H54 (cell line): ENCODE measurements around the gene CAD.
"Not testable (repeated sequence)": the region's sequence is repeated elsewhere in the genome, so short reads cannot be mapped to it uniquely, and the experiment has no call there.

Experiments used
- DNase-seq: peaks from one replicate; pipeline ENCODE4 v3.0.0; 2011; ENCODE audit warnings: low spot score, mixed read lengths; ENCODE audit not compliant: insufficient read length
- FAIRE-seq: peaks from 3 replicates; lab custom pipeline; 2011; peaks lifted over from hg19 to GRCh38; lab: Jason Lieb, UNC
- POLR2A ChIP-seq: IDR thresholded peaks from 2 replicates; pipeline ENCODE4 v1.6.1; 2011; ENCODE audit warnings: low read depth, mild to moderate bottlenecking, low read length

The CAD gene

GRCh38 chr2:27217173-27218121, at the start of gene CAD:
Gene CAD (plus strand): TSS chr2:27217369. CDS start chr2:27217552, 183 bp downstream.
- no peak for FAIRE-seq
- DNase-seq = peak; percentile 88
- TF ChIP-seq POLR2A = peak; percentile 87

DNA sequence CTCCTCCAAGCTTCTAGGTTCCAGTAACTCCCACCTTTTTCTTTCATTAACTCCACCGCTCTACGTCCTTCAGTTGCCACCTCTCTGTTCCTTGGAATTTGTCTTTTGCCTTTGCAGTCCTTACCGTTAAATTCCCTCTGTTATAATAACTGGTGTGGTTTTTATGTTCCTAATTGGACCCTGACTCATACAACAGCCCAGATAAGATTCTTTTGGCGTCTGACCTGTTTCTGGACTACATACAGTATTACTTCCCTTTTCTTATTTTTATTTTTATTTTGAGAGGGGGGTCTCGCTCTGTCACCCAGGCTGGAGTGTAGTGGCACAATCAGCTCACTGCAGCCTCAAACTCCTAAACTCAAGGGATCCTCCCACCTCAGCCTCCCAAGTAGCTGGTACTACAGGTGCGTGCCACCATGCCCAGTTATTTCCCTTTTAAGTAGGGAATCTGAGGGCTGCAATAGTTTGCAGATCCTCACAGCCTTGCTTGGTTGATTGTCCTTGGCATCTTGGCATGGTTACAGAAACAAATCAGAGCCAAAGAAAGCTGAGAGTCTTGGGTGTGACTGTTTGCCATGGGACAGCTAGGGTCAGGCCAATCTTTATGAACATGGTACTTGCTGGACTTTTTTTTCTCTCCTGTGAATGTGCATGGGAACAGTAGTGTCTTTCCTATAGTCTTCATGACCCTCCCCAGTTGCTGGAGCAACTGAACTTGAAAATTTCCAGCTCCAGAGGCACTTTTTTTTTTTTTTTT, 46.4 kb upstream of the CAD start:
- DNase-seq (no peak), FAIRE-seq (no peak)
- TF ChIP-seq POLR2A = no peak

- FAIRE-seq = no peak
- TF ChIP-seq POLR2A = no peak
- DNase-seq = no peak
Measured at GRCh38 chr2:27171351-27171848, 45.8 kb upstream of the CAD start.

DNA sequence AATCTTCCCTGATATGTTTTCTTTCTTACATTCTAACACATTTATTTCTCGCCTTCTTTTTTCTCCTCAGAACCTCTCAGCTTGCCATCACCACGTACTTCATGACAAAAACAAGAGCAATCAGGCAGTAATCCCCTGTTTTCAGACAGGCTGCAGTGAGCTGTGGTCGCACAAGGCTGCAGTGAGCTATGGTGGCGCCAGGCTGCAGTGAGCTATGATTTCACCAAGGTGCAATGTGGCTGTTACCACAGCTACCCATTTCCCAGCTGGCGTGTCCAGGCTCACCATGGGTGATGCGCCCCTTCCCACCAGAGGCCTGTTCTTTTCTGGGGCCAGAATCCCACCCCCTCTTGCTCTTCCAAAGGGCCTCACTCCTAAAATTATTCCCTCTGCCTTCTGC, 42.5 kb upstream of the CAD start:
- no peak for FAIRE-seq
- DNase-seq = no peak
- no peak for TF ChIP-seq POLR2A

DNA sequence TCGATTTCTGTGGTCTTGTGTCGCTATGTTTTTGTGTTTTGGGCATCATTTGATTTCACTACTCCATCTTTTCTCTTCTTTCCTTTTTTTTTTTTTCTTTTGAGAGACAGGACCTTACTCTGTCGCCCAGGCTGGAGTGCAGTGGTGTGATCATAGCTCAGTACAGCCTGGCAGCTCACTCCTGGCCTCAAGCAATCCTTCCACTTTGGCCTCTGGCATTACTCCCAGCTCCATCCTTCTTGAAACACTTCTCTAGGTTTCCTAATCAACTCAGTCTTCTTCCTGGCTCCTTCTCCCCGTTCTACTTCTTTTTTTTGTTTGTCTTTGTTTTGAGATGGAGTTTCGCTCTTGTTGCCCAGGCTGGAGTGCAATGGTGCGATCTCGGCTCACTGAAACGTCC, 41.8 kb upstream of the CAD start:
- no peak for TF ChIP-seq POLR2A
- DNase-seq (no peak), FAIRE-seq (no peak)

GRCh38 chr2:27175781-27176180, 41.4 kb upstream of the CAD start:
- DNase-seq, FAIRE-seq: not testable (repeated sequence)

DNA sequence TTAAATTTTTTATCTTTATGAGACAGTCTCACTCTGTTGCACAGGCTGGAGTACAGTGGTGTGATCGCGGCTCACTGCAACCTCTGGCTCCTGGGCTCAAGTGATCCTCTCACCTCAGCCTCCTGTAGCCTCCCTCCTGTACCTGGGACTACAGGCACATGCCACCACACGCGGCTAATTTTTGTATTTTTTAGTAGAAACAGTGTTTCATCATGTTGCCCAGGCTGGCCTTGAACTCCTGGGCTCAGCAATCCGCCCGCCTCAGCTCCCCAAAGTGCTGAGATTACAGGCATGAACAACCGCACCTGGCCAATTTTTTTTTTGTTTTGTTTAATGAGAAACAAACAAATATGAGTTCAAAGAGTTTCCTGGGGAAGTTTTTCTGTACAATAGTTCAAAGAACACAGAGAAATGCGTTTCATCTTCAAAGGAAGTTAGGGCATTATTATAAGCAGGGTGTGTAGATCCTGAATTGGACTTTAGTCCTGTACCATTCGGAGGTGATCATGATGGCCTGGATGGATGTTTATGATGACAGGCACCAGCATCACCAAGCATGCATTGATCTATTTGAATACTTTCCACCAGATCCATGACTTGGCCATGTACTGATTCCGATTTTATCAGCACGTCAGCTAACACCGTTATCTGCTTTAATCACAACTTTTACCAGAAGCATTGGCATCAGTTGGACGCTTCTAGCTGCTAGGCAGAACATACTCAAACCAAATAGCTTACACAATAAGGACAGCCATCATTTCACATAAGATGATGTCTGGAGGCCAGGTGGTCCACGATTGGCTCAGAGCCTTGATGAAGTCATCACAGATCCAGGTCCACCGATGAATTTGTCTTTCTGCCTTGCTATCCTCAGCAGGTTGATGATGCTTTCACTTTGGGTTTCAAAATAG, 39.5 kb upstream of the CAD start:
- DNase-seq = no peak
- TF ChIP-seq POLR2A = no peak
- FAIRE-seq = no peak

DNA sequence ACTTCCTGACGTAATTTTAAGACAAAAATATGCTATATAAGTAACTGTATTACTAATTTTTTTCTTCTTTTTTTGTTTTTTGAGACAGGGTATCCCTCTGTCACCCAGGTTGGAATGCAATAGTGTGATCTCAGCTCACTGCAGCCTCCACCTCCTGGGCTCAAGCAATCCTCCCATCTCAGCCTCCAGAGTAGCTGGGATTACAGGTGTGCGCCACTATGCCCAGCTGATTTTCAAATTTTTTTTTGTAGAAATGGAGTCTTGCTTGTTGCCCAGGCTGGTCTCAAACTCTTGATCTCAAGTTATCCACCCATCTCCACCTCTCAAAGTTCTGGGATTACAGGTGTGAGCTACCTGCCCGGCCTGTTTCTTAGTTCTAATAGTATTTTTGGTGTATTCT, 38.7 kb upstream of the CAD start:
- no peak for FAIRE-seq
- no peak for DNase-seq
- no peak for TF ChIP-seq POLR2A

DNA sequence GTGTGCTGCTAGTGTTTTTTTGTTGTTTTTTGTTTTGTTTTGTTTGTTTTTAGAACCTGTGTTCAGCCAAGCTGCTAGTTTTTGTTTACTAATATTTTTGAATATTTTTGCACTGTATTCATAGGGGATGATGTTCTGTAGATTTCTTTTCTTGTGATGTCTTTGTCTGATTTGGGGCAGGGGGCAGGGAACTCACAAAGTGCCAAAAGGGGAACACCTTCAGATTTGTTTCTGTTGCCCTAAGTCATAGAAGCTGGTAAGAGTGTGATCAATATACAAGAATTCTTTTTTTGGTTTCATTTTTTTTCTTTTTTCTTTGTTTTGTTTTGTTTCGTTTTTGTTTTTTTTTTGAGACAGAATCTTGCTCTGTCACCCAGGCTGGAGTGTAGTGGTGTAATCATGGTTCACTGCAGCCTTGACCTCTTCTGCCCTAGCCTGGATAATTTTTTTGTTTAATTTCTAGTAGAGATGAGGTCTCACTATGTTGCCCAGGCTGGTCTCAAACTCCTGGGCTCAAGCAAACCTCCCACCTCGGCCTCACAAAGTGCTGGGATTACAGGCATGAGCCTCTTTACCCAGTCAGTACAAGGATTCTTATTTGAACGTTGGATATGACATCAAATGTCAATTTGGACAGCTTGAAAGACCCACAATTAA, 37.7 kb upstream of the CAD start:
- FAIRE-seq = no peak
- no peak for TF ChIP-seq POLR2A
- no peak for DNase-seq

DNA sequence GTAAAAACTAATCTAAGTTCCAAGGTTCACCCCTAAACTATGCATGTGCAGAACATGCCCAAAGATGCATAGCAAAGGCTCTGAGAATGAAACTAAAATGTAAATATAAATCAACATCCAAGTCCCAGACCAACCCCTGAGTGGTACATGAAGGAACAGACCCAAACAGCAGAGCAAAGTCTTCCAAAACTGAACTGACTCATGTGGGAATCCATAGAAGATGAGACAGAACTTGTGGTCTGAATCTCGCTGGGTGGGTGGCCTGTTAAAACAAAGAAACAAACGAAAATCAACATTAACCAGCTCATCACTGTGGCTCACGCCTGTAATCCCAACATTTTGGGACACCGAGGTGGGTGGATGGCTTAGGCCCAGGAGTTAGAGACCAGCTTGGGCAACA, 34.8 kb upstream of the CAD start:
- no peak for DNase-seq
- no peak for FAIRE-seq
- no peak for TF ChIP-seq POLR2A

DNA sequence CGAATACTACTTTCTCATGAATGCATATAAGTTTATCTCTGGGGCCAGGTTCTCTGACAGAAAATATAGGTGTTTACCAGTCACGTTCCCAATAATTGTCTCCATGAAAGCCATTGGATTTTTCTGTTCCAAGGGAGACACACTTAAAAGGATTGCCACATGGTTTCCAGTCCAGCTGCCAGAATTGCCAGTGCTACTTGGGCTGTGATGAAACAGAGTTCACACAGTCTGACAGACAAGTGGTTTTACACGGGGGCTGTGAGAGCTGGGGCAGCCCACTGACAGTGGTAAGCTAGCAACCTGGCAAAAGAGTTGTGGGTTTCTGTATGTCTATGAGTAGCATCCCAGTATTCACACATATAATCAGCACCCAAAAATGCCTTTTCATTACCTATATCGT, 33.1 kb upstream of the CAD start:
- FAIRE-seq (no peak), DNase-seq (no peak)
- no peak for TF ChIP-seq POLR2A

- no peak for FAIRE-seq
- TF ChIP-seq POLR2A = no peak
- no peak for DNase-seq
Measured at GRCh38 chr2:27185331-27186026, 31.7 kb upstream of the CAD start.
